Measurements from ENCODE around the gene BCORL1.

BCORL1 gene

GRCh38 chrX:129965166-129965565 is 17.3 kb upstream of the BCORL1 start:
- DNase-seq (ENCODE audit: low read depth in 3 of 3) = no peak

- DNase-seq (ENCODE audit: low read depth in 3 of 3) = no peak
Measured at GRCh38 chrX:129968968-129969367, 13.5 kb upstream of the BCORL1 start.

- no peak for DNase-seq (ENCODE audit: low read depth in 3 of 3)
Measured at GRCh38 chrX:129976441-129976840, 6.0 kb upstream of the BCORL1 start.

- no peak for DNase-seq (ENCODE audit: low read depth in 3 of 3)
Measured at GRCh38 chrX:129979207-129979920, 3.1 kb upstream of the BCORL1 start.

- DNase-seq (ENCODE audit: low read depth in 3 of 3) = no peak
Measured at GRCh38 chrX:129980001-129980401, 2.4 kb upstream of the BCORL1 start.

- DNase-seq (ENCODE audit: low read depth in 3 of 3) = no peak
Measured at GRCh38 chrX:129980540-129981199, 1.8 kb upstream of the BCORL1 start.

GRCh38 chrX:129981200-129981553 is 1.3 kb upstream of the BCORL1 start:
- no peak for DNase-seq (ENCODE audit: low read depth in 3 of 3)

- DNase-seq (ENCODE audit: low read depth in 3 of 3) = no peak
Measured at GRCh38 chrX:129981752-129982299, 609 bp upstream of the BCORL1 start.

GRCh38 chrX:129983575-129984110 is 1.2 kb downstream of the BCORL1 start:
- DNase-seq (ENCODE audit: low read depth in 3 of 3) = no peak

- no peak for DNase-seq (ENCODE audit: low read depth in 3 of 3)
Measured at GRCh38 chrX:129984111-129984958, 1.9 kb downstream of the BCORL1 start.

- no peak for DNase-seq (ENCODE audit: low read depth in 3 of 3)
Measured at GRCh38 chrX:129987871-129988270, 5.4 kb downstream of the BCORL1 start.

GRCh38 chrX:129992181-129992580 is 9.7 kb downstream of the BCORL1 start:
- no peak for DNase-seq (ENCODE audit: low read depth in 3 of 3)

GRCh38 chrX:129996120-129996519 is 13.7 kb downstream of the BCORL1 start:
- DNase-seq (ENCODE audit: low read depth in 3 of 3) = no peak

- DNase-seq (ENCODE audit: low read depth in 3 of 3) = no peak
Measured at GRCh38 chrX:129997086-129997485, 14.7 kb downstream of the BCORL1 start.

- no peak for DNase-seq (ENCODE audit: low read depth in 3 of 3)
Measured at GRCh38 chrX:129998021-129998420, 15.6 kb downstream of the BCORL1 start.

- DNase-seq (ENCODE audit: low read depth in 3 of 3) = no peak
Measured at GRCh38 chrX:130001893-130002292, 19.5 kb downstream of the BCORL1 start.

- DNase-seq (ENCODE audit: low read depth in 3 of 3) = no peak
Measured at GRCh38 chrX:130002541-130002940, 20.1 kb downstream of the BCORL1 start.

- DNase-seq (ENCODE audit: low read depth in 3 of 3) = no peak
Measured at GRCh38 chrX:130005089-130005807, 22.8 kb downstream of the BCORL1 start.

GRCh38 chrX:130009658-130010223 is 27.3 kb downstream of the BCORL1 start:
- DNase-seq (ENCODE audit: low read depth in 3 of 3) = no peak

- DNase-seq (ENCODE audit: low read depth in 3 of 3) = no peak
Measured at GRCh38 chrX:130012683-130013082, 30.2 kb downstream of the BCORL1 start.

GRCh38 chrX:130013661-130014060 is 31.2 kb downstream of the BCORL1 start:
- DNase-seq (ENCODE audit: low read depth in 3 of 3) = no peak

All from stimulated activated CD4-positive, alpha-beta T cell treated with anti-CD3 and anti-CD28 coated beads, TNF-alpha, amount 100 ng/mL, for 48 hours (primary cell).